ENCODE data around the gene COL15A1. TPM values are rescaled to one million over a fixed set of nuclear protein-coding genes. Genes with fewer than 3 reads are reported as not detected.

Gene COL15A1
- total RNA-seq, 2 experiments from 2014 or later = 0.06 TPM; not detected in 1

- Mint-ChIP-seq H3K27me3 (no peaks in the 10 kb centered on the region), H3K27ac (no peak overlapping the region), H3K9me3 (no peaks in the 10 kb centered on the region), H3K4me1 (no peaks in the 10 kb centered on the region), H3K4me3 (no peak overlapping the region), H3K36me3 (no peaks in the 10 kb centered on the region)
- no peak for DNase-seq
Measured at GRCh38 chr9:98968601-98969337, 25.1 kb downstream of the COL15A1 start.

GRCh38 chr9:98970532-98971041 lies 26.9 kb downstream of the COL15A1 start:
- no peaks in the 10 kb centered on the region for H3K4me1 Mint-ChIP-seq
- no peaks in the 10 kb centered on the region for H3K36me3 Mint-ChIP-seq
- no peak overlapping the region for H3K4me3 Mint-ChIP-seq
- no peaks in the 10 kb centered on the region for H3K9me3 Mint-ChIP-seq
- H3K27ac Mint-ChIP-seq = no peak overlapping the region
- no peak for DNase-seq
- H3K27me3 Mint-ChIP-seq = peaks cover 3% of the 10 kb centered on the region

DNA sequence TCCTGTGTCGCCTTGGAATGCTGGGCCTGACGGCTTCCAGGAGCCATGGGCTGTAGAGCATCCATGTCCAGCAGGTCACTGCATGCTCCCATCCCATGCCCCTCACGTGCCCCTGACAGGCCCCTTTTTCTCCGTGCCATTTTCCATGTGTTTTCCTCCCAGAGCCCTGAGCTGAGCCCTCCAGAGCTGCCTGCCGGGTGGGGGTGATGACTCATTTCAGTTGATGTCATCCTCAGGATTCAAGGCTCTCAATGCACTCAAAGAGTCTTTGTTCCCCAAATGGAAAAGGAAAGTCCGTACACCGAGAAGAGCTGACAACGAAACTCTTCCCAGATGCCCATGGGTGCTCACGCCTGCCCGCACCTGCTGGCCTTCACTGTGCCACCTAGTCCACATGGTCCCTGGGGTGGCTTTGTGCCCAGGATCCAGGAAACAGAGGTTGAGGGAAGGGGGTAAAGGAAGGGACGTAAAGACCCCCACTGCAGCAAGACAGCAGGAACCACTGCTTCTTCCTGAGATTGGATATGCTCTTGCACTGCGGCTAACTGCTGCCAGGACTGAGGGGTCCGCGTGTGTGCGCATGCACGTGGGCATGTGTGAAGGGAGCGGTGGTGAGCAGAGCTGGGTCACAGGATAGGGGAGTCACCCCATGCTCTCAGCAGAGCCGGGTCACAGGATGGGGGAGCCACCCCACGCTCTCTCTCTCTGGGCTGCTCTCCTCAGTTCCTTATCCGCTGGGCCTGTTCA lies 27.6 kb downstream of the COL15A1 start:
- Mint-ChIP-seq H3K4me3 (no peak overlapping the region), H3K27ac (no peak overlapping the region), H3K9me3 (no peaks in the 10 kb centered on the region)

GRCh38 chr9:98971915-98972223 lies 28.2 kb downstream of the COL15A1 start:
- Mint-ChIP-seq H3K9me3 (no peaks in the 10 kb centered on the region), H3K4me1 (no peaks in the 10 kb centered on the region), H3K27me3 (peaks cover 11% of the 10 kb centered on the region), H3K36me3 (no peaks in the 10 kb centered on the region), H3K27ac (no peak overlapping the region), H3K4me3 (no peak overlapping the region)
- no peak for DNase-seq

More for the DNA sequence above, 27.6 kb downstream of the COL15A1 start:
- no peak for DNase-seq
- H3K4me1 Mint-ChIP-seq = no peaks in the 10 kb centered on the region
- peaks cover 11% of the 10 kb centered on the region for H3K27me3 Mint-ChIP-seq
- H3K36me3 Mint-ChIP-seq = no peaks in the 10 kb centered on the region

DNA sequence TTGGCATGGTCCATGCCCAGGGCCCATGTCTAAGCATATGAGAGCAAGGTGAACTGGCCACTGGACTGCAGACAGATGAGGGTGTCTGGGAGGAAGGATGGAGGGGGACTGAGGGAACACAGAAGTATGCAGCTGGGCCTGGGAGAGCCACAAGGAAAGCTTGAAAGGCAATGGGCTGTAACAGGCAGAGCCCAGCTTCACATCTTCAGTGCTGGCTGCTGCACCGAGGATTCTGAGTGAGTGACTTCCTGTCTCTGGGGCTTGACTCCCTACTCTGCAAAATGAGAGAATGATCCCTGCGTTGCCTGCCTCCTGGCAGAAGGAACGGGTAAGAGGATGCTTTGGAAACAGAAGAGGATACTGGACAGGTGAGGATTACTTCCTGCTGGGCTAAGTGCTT lies 29.0 kb downstream of the COL15A1 start:
- no peaks in the 10 kb centered on the region for H3K4me1 Mint-ChIP-seq
- DNase-seq = no peak
- no peak overlapping the region for H3K4me3 Mint-ChIP-seq
- H3K9me3 Mint-ChIP-seq = no peaks in the 10 kb centered on the region
- no peaks in the 10 kb centered on the region for H3K36me3 Mint-ChIP-seq
- peaks cover 11% of the 10 kb centered on the region for H3K27me3 Mint-ChIP-seq
- no peak overlapping the region for H3K27ac Mint-ChIP-seq

GRCh38 chr9:98973171-98973570 lies 29.5 kb downstream of the COL15A1 start:
- Mint-ChIP-seq H3K36me3 (no peaks in the 10 kb centered on the region), H3K27me3 (peaks cover 11% of the 10 kb centered on the region), H3K27ac (no peak overlapping the region), H3K4me1 (peaks cover 2% of the 10 kb centered on the region), H3K9me3 (no peaks in the 10 kb centered on the region), H3K4me3 (no peak overlapping the region)
- DNase-seq = no peak

- no peak overlapping the region for H3K4me3 Mint-ChIP-seq
- H3K27ac Mint-ChIP-seq = no peak overlapping the region
- H3K9me3 Mint-ChIP-seq = no peaks in the 10 kb centered on the region
- peaks cover 6% of the 10 kb centered on the region for H3K4me1 Mint-ChIP-seq
- H3K27me3 Mint-ChIP-seq = peaks cover 11% of the 10 kb centered on the region
- H3K36me3 Mint-ChIP-seq = no peaks in the 10 kb centered on the region
- DNase-seq = no peak
Measured at GRCh38 chr9:98973576-98973975, 29.9 kb downstream of the COL15A1 start.

- Mint-ChIP-seq H3K27me3 (peaks cover 11% of the 10 kb centered on the region), H3K36me3 (no peaks in the 10 kb centered on the region), H3K27ac (no peak overlapping the region), H3K4me1 (peaks cover 6% of the 10 kb centered on the region), H3K4me3 (no peak overlapping the region), H3K9me3 (no peaks in the 10 kb centered on the region)
- DNase-seq = no peak
Measured at GRCh38 chr9:98974106-98974505, 30.4 kb downstream of the COL15A1 start.

DNA sequence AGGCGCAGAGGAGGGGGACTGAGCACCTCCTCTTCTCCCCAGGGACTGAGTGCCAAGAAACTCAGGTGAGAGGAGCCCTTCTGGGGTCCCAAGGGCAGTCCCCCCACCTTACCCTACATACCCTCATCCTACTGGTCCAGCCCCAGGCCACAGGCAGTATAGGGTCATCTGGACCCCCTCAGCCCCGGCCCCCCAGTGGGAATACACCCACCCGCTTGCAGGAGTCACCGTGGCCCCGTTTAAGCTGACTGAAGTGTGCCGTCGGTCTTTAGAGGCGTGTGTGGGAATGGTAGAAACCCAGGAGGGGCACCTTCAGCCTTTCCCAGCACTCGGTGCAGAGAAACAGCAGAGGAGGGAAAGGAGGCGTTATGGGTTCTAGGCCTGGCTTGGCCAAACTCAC lies 30.8 kb downstream of the COL15A1 start:
- no peaks in the 10 kb centered on the region for H3K36me3 Mint-ChIP-seq
- no peak overlapping the region for H3K4me3 Mint-ChIP-seq
- no peak for DNase-seq
- peaks cover 6% of the 10 kb centered on the region for H3K4me1 Mint-ChIP-seq
- H3K27me3 Mint-ChIP-seq = peaks cover 11% of the 10 kb centered on the region
- no peak overlapping the region for H3K27ac Mint-ChIP-seq
- no peaks in the 10 kb centered on the region for H3K9me3 Mint-ChIP-seq

DNA sequence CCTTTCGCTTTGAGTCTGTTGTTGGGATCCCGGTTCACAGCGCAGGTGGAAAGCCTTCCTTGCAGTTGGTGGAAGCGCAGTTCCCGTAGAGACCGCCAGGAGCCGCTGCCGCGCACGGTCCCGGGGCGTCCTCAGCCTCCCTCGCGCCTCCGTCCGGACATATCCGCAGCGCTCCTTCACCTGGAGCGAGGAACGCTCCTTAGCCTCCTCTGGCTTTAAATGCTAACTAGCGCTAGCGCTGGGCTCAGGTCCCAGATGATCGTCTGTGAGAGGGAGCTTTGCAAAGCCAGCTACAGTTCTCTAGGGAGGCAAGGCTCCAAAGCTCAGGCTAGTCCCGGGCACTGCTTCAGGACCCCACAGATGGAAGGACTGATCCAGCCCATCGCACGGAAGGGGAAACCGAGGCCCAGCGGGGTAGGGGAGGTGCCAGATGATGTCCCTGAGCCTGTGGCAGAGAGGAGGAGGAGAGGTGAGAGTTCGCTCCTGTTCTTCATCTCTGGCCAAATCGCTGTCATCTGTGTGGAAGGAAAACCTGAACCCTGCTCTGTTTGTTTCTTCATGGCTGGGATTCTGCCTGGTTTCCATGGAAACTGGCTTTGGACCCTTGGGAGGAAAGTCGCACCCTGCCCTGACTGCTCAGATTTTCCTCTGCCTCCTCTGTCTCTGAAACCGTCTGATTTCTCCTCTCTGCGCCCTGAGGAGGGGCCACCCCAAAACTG lies 31.4 kb downstream of the COL15A1 start:
- peak; percentile 81 for DNase-seq
- Mint-ChIP-seq H3K4me3 (no peak overlapping the region), H3K9me3 (no peaks in the 10 kb centered on the region), H3K27ac (no peak overlapping the region), H3K27me3 (peaks cover 11% of the 10 kb centered on the region), H3K4me1 (peaks cover 6% of the 10 kb centered on the region), H3K36me3 (no peaks in the 10 kb centered on the region)

DNA sequence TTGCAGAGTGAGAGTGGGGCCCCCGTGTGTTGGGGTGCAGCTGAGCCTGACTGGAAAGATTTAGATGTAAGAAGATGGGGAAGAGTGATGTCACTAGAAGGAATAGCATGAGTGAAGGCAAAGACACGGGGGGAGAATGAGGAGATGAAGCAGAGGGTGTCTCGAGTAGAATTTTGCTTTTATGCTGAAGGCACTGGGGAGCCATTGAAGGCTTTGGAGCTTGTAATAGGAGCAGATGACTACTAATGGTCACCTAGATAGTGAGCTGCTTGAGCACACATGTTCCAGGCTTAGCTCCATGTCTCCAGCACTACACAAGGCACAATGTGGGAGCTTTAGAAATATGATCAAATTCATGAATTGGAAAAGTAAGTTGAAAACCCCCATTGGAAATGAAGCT lies 32.1 kb downstream of the COL15A1 start:
- Mint-ChIP-seq H3K36me3 (no peaks in the 10 kb centered on the region), H3K4me3 (no peak overlapping the region), H3K27me3 (peaks cover 11% of the 10 kb centered on the region), H3K27ac (no peak overlapping the region), H3K9me3 (no peaks in the 10 kb centered on the region), H3K4me1 (peaks cover 6% of the 10 kb centered on the region)
- DNase-seq = no peak

DNA sequence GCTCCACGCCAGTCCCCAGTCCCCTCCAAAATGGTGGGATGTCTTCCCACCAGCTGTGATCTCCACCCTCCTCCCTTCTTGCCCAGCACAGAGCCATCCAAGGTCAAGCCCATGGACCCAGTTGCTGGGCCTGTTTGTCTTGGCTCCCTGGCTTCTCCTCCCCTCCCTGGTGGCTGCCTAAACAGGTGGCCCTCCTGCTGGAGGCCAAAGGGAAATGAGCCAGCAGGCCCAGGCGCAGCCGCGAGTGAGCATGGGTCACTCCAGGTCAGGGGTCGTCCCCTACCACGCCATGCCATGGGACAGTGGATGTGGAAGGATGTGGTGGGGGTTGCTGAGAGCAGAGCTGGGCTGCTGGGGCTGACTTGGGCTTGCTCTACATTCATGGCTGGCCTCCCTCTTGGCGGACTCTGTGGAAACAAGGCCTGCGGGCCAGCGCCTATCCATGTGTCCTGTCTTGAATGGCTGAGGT lies 33.6 kb downstream of the COL15A1 start:
- Mint-ChIP-seq H3K27ac (no peak overlapping the region), H3K4me3 (no peak overlapping the region), H3K36me3 (no peaks in the 10 kb centered on the region), H3K27me3 (peaks cover 11% of the 10 kb centered on the region), H3K9me3 (no peaks in the 10 kb centered on the region), H3K4me1 (peaks cover 6% of the 10 kb centered on the region)
- no peak for DNase-seq

- DNase-seq = no peak
- Mint-ChIP-seq H3K4me1 (peaks cover 6% of the 10 kb centered on the region), H3K36me3 (no peaks in the 10 kb centered on the region), H3K4me3 (no peak overlapping the region), H3K27ac (no peak overlapping the region), H3K27me3 (peaks cover 11% of the 10 kb centered on the region), H3K9me3 (no peaks in the 10 kb centered on the region)
Measured at GRCh38 chr9:98977813-98978212, 34.1 kb downstream of the COL15A1 start.

- Mint-ChIP-seq H3K27ac (no peak overlapping the region), H3K36me3 (no peaks in the 10 kb centered on the region), H3K4me3 (no peak overlapping the region), H3K4me1 (peaks cover 6% of the 10 kb centered on the region), H3K27me3 (peaks cover 11% of the 10 kb centered on the region), H3K9me3 (no peaks in the 10 kb centered on the region)
- no peak for DNase-seq
Measured at GRCh38 chr9:98978231-98978681, 34.5 kb downstream of the COL15A1 start.

- Mint-ChIP-seq H3K9me3 (no peaks in the 10 kb centered on the region), H3K36me3 (no peaks in the 10 kb centered on the region), H3K27me3 (peaks cover 11% of the 10 kb centered on the region), H3K4me1 (peaks cover 6% of the 10 kb centered on the region), H3K27ac (no peak overlapping the region), H3K4me3 (no peak overlapping the region)
- DNase-seq = no peak
Measured at GRCh38 chr9:98980291-98980690, 36.6 kb downstream of the COL15A1 start.
